Measurements from ENCODE around the gene CREB3L1. TPM values are rescaled to one million over a fixed set of nuclear protein-coding genes. Genes with fewer than 3 reads are reported as not detected.
A peak's percentile ranks its signal among the peaks of the same experiment; 100 is the strongest.

The CREB3L1 gene, protein sequence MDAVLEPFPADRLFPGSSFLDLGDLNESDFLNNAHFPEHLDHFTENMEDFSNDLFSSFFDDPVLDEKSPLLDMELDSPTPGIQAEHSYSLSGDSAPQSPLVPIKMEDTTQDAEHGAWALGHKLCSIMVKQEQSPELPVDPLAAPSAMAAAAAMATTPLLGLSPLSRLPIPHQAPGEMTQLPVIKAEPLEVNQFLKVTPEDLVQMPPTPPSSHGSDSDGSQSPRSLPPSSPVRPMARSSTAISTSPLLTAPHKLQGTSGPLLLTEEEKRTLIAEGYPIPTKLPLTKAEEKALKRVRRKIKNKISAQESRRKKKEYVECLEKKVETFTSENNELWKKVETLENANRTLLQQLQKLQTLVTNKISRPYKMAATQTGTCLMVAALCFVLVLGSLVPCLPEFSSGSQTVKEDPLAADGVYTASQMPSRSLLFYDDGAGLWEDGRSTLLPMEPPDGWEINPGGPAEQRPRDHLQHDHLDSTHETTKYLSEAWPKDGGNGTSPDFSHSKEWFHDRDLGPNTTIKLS
- total RNA-seq: 1 to 10 TPM; 8.8 to 9.9 TPM
- 6.6 TPM for polyA plus RNA-seq (2013, experiment 1 of 2)
- 7.5 TPM for polyA plus RNA-seq (2013, experiment 2 of 2)
- long read RNA-seq, experiment 1, partial matches to known transcripts: 3 of 7 reads
- long read RNA-seq, experiment 1, other reads (novel, unspliced or antisense): 0 of 7 reads
- long read RNA-seq, experiment 2, transcript CREB3L1-206 (12 exons, 2,687 nt): major isoform, 34 of 39 reads
- long read RNA-seq, experiment 2, partial matches to known transcripts: 1 of 39 reads
- long read RNA-seq, experiment 2, other reads (novel, unspliced or antisense): 4 of 39 reads
- long read RNA-seq, experiment 3: 0 reads
- long read RNA-seq, experiment 4: 0 reads

DNA sequence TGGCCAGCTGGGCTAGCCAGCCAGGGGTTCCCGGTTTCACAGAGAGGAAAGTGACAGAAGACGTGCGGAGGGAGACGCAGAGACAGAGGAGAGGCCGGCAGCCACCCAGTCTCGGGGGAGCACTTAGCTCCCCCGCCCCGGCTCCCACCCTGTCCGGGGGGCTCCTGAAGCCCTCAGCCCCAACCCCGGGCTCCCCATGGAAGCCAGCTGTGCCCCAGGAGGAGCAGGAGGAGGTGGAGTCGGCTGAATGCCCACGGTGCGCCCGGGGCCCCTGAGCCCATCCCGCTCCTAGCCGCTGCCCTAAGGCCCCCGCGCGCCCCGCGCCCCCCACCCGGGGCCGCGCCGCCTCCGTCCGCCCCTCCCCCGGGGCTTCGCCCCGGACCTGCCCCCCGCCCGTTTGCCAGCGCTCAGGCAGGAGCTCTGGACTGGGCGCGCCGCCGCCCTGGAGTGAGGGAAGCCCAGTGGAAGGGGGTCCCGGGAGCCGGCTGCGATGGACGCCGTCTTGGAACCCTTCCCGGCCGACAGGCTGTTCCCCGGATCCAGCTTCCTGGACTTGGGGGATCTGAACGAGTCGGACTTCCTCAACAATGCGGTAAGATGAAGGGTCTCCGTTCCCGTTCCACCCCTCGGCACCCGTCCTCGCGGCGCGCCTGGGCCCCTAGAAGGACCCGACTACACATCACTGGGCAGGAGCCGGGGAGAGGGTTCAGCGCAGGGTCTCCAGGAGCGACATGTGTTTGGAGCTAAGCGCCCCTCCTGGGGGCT lies at the start of gene CREB3L1:
Gene CREB3L1, plus strand, starts transcription at position 41 of the 765 bp plus-strand sequence. Its CDS starts 450 bp downstream, at position 491.
- Histone ChIP-seq H3K9ac (ENCODE audit: extremely low read depth, low read length, poor library complexity, severe bottlenecking) (peak within 1 kb of the TSS; percentile 60), H3K36me3 (ENCODE audit: control insufficient read depth, insufficient read depth, low read length) (no peaks in the 10 kb centered on the region), H3K4me1 (ENCODE audit: control insufficient read depth, insufficient read depth, low read length) (peaks cover 33% of the 10 kb centered on the region), H3K27ac (ENCODE audit: low read depth, low read length) (no peak within 1 kb of the TSS), H3K9me3 (ENCODE audit: control insufficient read depth, low read length) (no peaks in the 10 kb centered on the region), H3K27me3 (ENCODE audit: control insufficient read depth, insufficient read depth, low read length, poor library complexity, severe bottlenecking) (no peaks in the 10 kb centered on the region), H3K4me3 (ENCODE audit: low read length) (peak within 1 kb of the TSS; percentile 89)
- TF ChIP-seq CTCF (conservative IDR thresholded peaks at IDR 0.05): no peak
- no peaks in the 10 kb centered on the region for H3K36me3 Mint-ChIP-seq (ENCODE audit: low read depth)
- H3K4me3 Mint-ChIP-seq: peak within 1 kb of the TSS; percentile 71
- DNase-seq: peak; percentile 85
- WGBS, 2 experiments (ENCODE audit: insufficient coverage in 1 of 2, insufficient read length in 1 of 2): 0 to 1% methylated on average over 14 to 61 of the region's 61 CpGs
- H3K4me1 Mint-ChIP-seq: peaks cover 74% of the 10 kb centered on the region
- H3K27me3 Mint-ChIP-seq (ENCODE audit: insufficient read depth): peaks cover 6% of the 10 kb centered on the region
- peak within 1 kb of the TSS; percentile 52 for H3K27ac Mint-ChIP-seq
- no peaks in the 10 kb centered on the region for H3K9me3 Mint-ChIP-seq

- Histone ChIP-seq H3K9me3 (ENCODE audit: control insufficient read depth, low read length) (no peaks in the 10 kb centered on the region), H3K4me1 (ENCODE audit: control insufficient read depth, insufficient read depth, low read length) (no peaks in the 10 kb centered on the region), H3K36me3 (ENCODE audit: control insufficient read depth, insufficient read depth, low read length) (no peaks in the 10 kb centered on the region), H3K9ac (ENCODE audit: extremely low read depth, low read length, poor library complexity, severe bottlenecking) (no peak overlapping the region), H3K4me3 (ENCODE audit: low read length) (no peak overlapping the region), H3K27me3 (ENCODE audit: control insufficient read depth, insufficient read depth, low read length, poor library complexity, severe bottlenecking) (no peaks in the 10 kb centered on the region), H3K27ac (ENCODE audit: low read depth, low read length) (no peak overlapping the region)
- 92 to 95% methylated on average over 7 to 13 of the region's 13 CpGs for WGBS, 2 experiments (ENCODE audit: insufficient coverage in 1 of 2, insufficient read length in 1 of 2)
- DNase-seq: no peak
- Mint-ChIP-seq H3K9me3 (peaks cover 7% of the 10 kb centered on the region), H3K27ac (no peak overlapping the region), H3K4me3 (no peak overlapping the region), H3K27me3 (ENCODE audit: insufficient read depth) (peaks cover 12% of the 10 kb centered on the region), H3K4me1 (no peaks in the 10 kb centered on the region), H3K36me3 (ENCODE audit: low read depth) (no peaks in the 10 kb centered on the region)
- no peak for TF ChIP-seq CTCF (conservative IDR thresholded peaks at IDR 0.05)
Measured at GRCh38 chr11:46229230-46229629, 48.2 kb upstream of the CREB3L1 start.

GRCh38 chr11:46234311-46234710 lies 43.2 kb upstream of the CREB3L1 start:
- TF ChIP-seq CTCF (conservative IDR thresholded peaks at IDR 0.05): no peak
- peaks cover 11% of the 10 kb centered on the region for H3K4me1 Mint-ChIP-seq
- H3K27me3 ChIP-seq (ENCODE audit: control insufficient read depth, insufficient read depth, low read length, poor library complexity, severe bottlenecking): peaks cover 39% of the 10 kb centered on the region
- H3K36me3 ChIP-seq (ENCODE audit: control insufficient read depth, insufficient read depth, low read length): no peaks in the 10 kb centered on the region
- no peaks in the 10 kb centered on the region for H3K4me1 ChIP-seq (ENCODE audit: control insufficient read depth, insufficient read depth, low read length)
- peaks cover 10% of the 10 kb centered on the region for H3K9me3 Mint-ChIP-seq
- no peaks in the 10 kb centered on the region for H3K36me3 Mint-ChIP-seq (ENCODE audit: low read depth)
- H3K9ac ChIP-seq (ENCODE audit: extremely low read depth, low read length, poor library complexity, severe bottlenecking): no peak overlapping the region
- DNase-seq: no peak
- H3K27me3 Mint-ChIP-seq (ENCODE audit: insufficient read depth): peaks cover 55% of the 10 kb centered on the region
- 62 to 68% methylated on average over 12 of the region's 12 CpGs for WGBS, 2 experiments (ENCODE audit: insufficient coverage in 1 of 2, insufficient read length in 1 of 2)
- H3K27ac ChIP-seq (ENCODE audit: low read depth, low read length): no peak overlapping the region
- no peak overlapping the region for H3K4me3 ChIP-seq (ENCODE audit: low read length)
- H3K4me3 Mint-ChIP-seq: no peak overlapping the region
- H3K27ac Mint-ChIP-seq: no peak overlapping the region
- H3K9me3 ChIP-seq (ENCODE audit: control insufficient read depth, low read length): no peaks in the 10 kb centered on the region

All from endodermal cell (in vitro differentiated cells).